ENCODE measurements around the gene SDK1. TPM values are rescaled to one million over a fixed set of nuclear protein-coding genes. Genes with fewer than 3 reads are reported as not detected.

The SDK1 gene
- total RNA-seq, 1 donor from 2014 or later, result 10.9 TPM

GRCh38 chr7:4070214-4070613 is 769.2 kb downstream of the SDK1 start:
- TF ChIP-seq CTCF (IDR thresholded peaks at IDR 0.05), result no peak
- Mint-ChIP-seq H3K27ac (ENCODE audit: unreplicated experiment) (no peak overlapping the region), H3K4me3 (ENCODE audit: unreplicated experiment) (no peak overlapping the region), H3K27me3 (ENCODE audit: low read depth) (no peaks in the 10 kb centered on the region), H3K4me1 (ENCODE audit: low read depth) (no peaks in the 10 kb centered on the region), H3K9me3 (ENCODE audit: low read depth) (no peaks in the 10 kb centered on the region), H3K36me3 (ENCODE audit: low read depth) (peaks cover 10% of the 10 kb centered on the region)
- no peak for DNase-seq (ENCODE audit: low spot score)

GRCh38 chr7:4071370-4072058 is 770.5 kb downstream of the SDK1 start:
- no peaks in the 10 kb centered on the region for H3K4me1 Mint-ChIP-seq (ENCODE audit: low read depth)
- H3K9me3 Mint-ChIP-seq (ENCODE audit: low read depth), result no peaks in the 10 kb centered on the region
- H3K4me3 Mint-ChIP-seq (ENCODE audit: unreplicated experiment), result no peak overlapping the region
- no peaks in the 10 kb centered on the region for H3K27me3 Mint-ChIP-seq (ENCODE audit: low read depth)
- H3K27ac Mint-ChIP-seq (ENCODE audit: unreplicated experiment), result no peak overlapping the region
- TF ChIP-seq CTCF (IDR thresholded peaks at IDR 0.05), result no peak
- peaks cover 10% of the 10 kb centered on the region for H3K36me3 Mint-ChIP-seq (ENCODE audit: low read depth)
- DNase-seq (ENCODE audit: low spot score), result no peak

GRCh38 chr7:4072161-4072925 is 771.3 kb downstream of the SDK1 start:
- H3K9me3 Mint-ChIP-seq (ENCODE audit: low read depth), result no peaks in the 10 kb centered on the region
- H3K27ac Mint-ChIP-seq (ENCODE audit: unreplicated experiment), result no peak overlapping the region
- H3K4me3 Mint-ChIP-seq (ENCODE audit: unreplicated experiment), result no peak overlapping the region

GRCh38 chr7:4073052-4073451 is 772.0 kb downstream of the SDK1 start:
- no peak for TF ChIP-seq CTCF (IDR thresholded peaks at IDR 0.05)
- Mint-ChIP-seq H3K9me3 (ENCODE audit: low read depth) (no peaks in the 10 kb centered on the region), H3K36me3 (ENCODE audit: low read depth) (peaks cover 17% of the 10 kb centered on the region), H3K4me1 (ENCODE audit: low read depth) (no peaks in the 10 kb centered on the region), H3K27ac (ENCODE audit: unreplicated experiment) (no peak overlapping the region), H3K27me3 (ENCODE audit: low read depth) (no peaks in the 10 kb centered on the region), H3K4me3 (ENCODE audit: unreplicated experiment) (no peak overlapping the region)
- no peak for DNase-seq (ENCODE audit: low spot score)

More at GRCh38 chr7:4072161-4072925, 771.3 kb downstream of the SDK1 start:
- no peak for TF ChIP-seq CTCF (IDR thresholded peaks at IDR 0.05)
- Mint-ChIP-seq H3K27me3 (ENCODE audit: low read depth) (no peaks in the 10 kb centered on the region), H3K36me3 (ENCODE audit: low read depth) (peaks cover 15% of the 10 kb centered on the region), H3K4me1 (ENCODE audit: low read depth) (no peaks in the 10 kb centered on the region)
- no peak for DNase-seq (ENCODE audit: low spot score)

- H3K36me3 Mint-ChIP-seq (ENCODE audit: low read depth), result peaks cover 17% of the 10 kb centered on the region
- H3K9me3 Mint-ChIP-seq (ENCODE audit: low read depth), result no peaks in the 10 kb centered on the region
- H3K4me1 Mint-ChIP-seq (ENCODE audit: low read depth), result no peaks in the 10 kb centered on the region
These were observed 772.7 kb downstream of the SDK1 start for GRCh38 chr7:4073750-4074149.

More at GRCh38 chr7:4073750-4074149, 772.7 kb downstream of the SDK1 start:
- Mint-ChIP-seq H3K27me3 (ENCODE audit: low read depth) (no peaks in the 10 kb centered on the region), H3K27ac (ENCODE audit: unreplicated experiment) (no peak overlapping the region), H3K4me3 (ENCODE audit: unreplicated experiment) (no peak overlapping the region)
- DNase-seq (ENCODE audit: low spot score), result no peak
- no peak for TF ChIP-seq CTCF (IDR thresholded peaks at IDR 0.05)

Data from chondrocyte (in vitro differentiated cells).